Esophagus squamous epithelium (tissue), 5 donors: Measurements from ENCODE around the gene HEATR1. TPM values are rescaled to one million over a fixed set of nuclear protein-coding genes. Genes with fewer than 3 reads are reported as not detected.

ENCODE experiments used
- DNase-seq: peaks from one replicate; lab custom pipeline; 2025; lab: John Stamatoyannopoulos, UW
- H3K27ac ChIP-seq, 4 donors: fragments of 200-600 bp; sonication (generic); one replicate each; pipeline ENCODE4 v1.5.1; 2016 to 2019; ENCODE audit warnings: mild to moderate bottlenecking in 1 of 4
- H3K27me3 ChIP-seq, 4 donors: fragments of 200-600 bp; sonication (generic); 1 replicate in 3 of 4; 2 replicates in 1 of 4; pipeline versions ENCODE4 v1.5.1 to v1.6.0; 2017 to 2021; ENCODE audit warnings: antibody characterized with exemption in 1 of 4
- H3K36me3 ChIP-seq, 3 donors: fragments of 200-600 bp; sonication (generic); one replicate each; pipeline ENCODE4 v1.5.1; 2016 to 2019
- H3K4me1 ChIP-seq, 3 donors: fragments of 200-600 bp; sonication (generic); one replicate each; pipeline ENCODE4 v1.5.1; 2017 to 2019
- H3K4me3 ChIP-seq, 4 donors: fragments of 200-600 bp; sonication (generic); 1 replicate in 3 of 4; 2 replicates in 1 of 4; pipeline ENCODE4 v1.5.1; 2016 to 2019; ENCODE audit warnings: mild to moderate bottlenecking in 2 of 4, moderate library complexity in 1 of 4
- H3K9me3 ChIP-seq, 3 donors: fragments of 200-600 bp; sonication (generic); one replicate each; pipeline ENCODE4 v1.5.1; 2016 to 2019
- CTCF ChIP-seq, 6 experiments: fragments of 450-650 bp in 4 of 6; fragments of 200-600 bp in 2 of 6; sonication (generic) in 2 of 6; IDR thresholded peaks; one replicate each; pipeline ENCODE4 v1.5.1; 2016 to 2019; ENCODE audit warnings: antibody characterized with exemption in 6 of 6, mild to moderate bottlenecking in 4 of 6, moderate library complexity in 4 of 6
- POLR2A ChIP-seq, 4 donors: fragments of 450-650 bp; IDR thresholded peaks; one replicate each; pipeline ENCODE4 v1.6.1; 2017; ENCODE audit warnings: antibody characterized with exemption in 4 of 4, mild to moderate bottlenecking in 4 of 4, moderate library complexity in 3 of 4
- WGBS, 2 donors: methylation state at CpG; one replicate each; pipeline ENCODE4 v1.1.5; 2018; 5-methylcytosine and 5-hydroxymethylcytosine counted together
- intact Hi-C: fragments of 100-400 bp; cut with DNase I; formaldehyde crosslinking; loops from one replicate; pipeline ENCODE4 v1.15.0; 2022
- total RNA-seq, 4 donors: library from RNA; depleted of rRNA; stranded (reverse); fragments of >200 nt; gene quantifications; one replicate each; pipeline ENCODE4 v1.1.0, GENCODE V29; 2016
- donor health status: DM: yes; HTN: yes; CAD: no.

HEATR1 gene
- total RNA-seq, 4 donors from 2014 or later: 12.4 to 38.9 (median 23.9) TPM

- WGBS, 2 donors: 90 to 94% methylated on average over 5 of the region's 5 CpGs
- no peaks in the 10 kb centered on the region for H3K9me3 ChIP-seq
- TF ChIP-seq POLR2A (IDR thresholded peaks at IDR 0.05): no peak
- TF ChIP-seq CTCF (IDR thresholded peaks at IDR 0.05): no peak
- H3K36me3 ChIP-seq: peaks cover 17 to 100% (median 32%) of the 10 kb centered on the region in 3 donors
- no peaks in the 10 kb centered on the region for H3K4me1 ChIP-seq
- intact Hi-C loops: no loop called here
- no peaks in the 10 kb centered on the region for H3K27me3 ChIP-seq
- no peak overlapping the region for H3K4me3 ChIP-seq
- no peak overlapping the region for H3K27ac ChIP-seq
- no peak for DNase-seq
Observed at GRCh38 chr1:236565530-236565929, 38.8 kb downstream of the HEATR1 start.

- Histone ChIP-seq H3K36me3 (peaks cover 20 to 100% (median 35%) of the 10 kb centered on the region in 3 donors), H3K27me3 (no peaks in the 10 kb centered on the region)
- intact Hi-C loops: no loop called here
Observed at GRCh38 chr1:236561976-236562375, 42.3 kb downstream of the HEATR1 start.

GRCh38 chr1:236560213-236560771 lies 44.0 kb downstream of the HEATR1 start:
- Histone ChIP-seq H3K27me3 (no peaks in the 10 kb centered on the region), H3K4me1 (no peaks in the 10 kb centered on the region), H3K9me3 (no peaks in the 10 kb centered on the region), H3K36me3 (peaks cover 23 to 100% (median 33%) of the 10 kb centered on the region in 3 donors), H3K27ac (no peak overlapping the region), H3K4me3 (no peak overlapping the region)
- DNase-seq: no peak
- WGBS, 2 donors: 92 to 97% methylated on average over 7 of the region's 7 CpGs
- intact Hi-C loops: no loop called here
- TF ChIP-seq POLR2A (IDR thresholded peaks at IDR 0.05) (no peak), CTCF (IDR thresholded peaks at IDR 0.05) (no peak)

More at GRCh38 chr1:236561976-236562375, 42.3 kb downstream of the HEATR1 start:
- 76 to 83% methylated on average over 2 of the region's 2 CpGs for WGBS, 2 donors
- H3K4me3 ChIP-seq: no peak overlapping the region
- DNase-seq: no peak
- TF ChIP-seq CTCF (IDR thresholded peaks at IDR 0.05) (no peak), POLR2A (IDR thresholded peaks at IDR 0.05) (no peak)
- H3K27ac ChIP-seq: no peak overlapping the region
- no peaks in the 10 kb centered on the region for H3K4me1 ChIP-seq
- H3K9me3 ChIP-seq: no peaks in the 10 kb centered on the region

GRCh38 chr1:236558846-236559245 lies 45.5 kb downstream of the HEATR1 start:
- WGBS, 2 donors: 90 to 97% methylated on average over 3 of the region's 3 CpGs
- TF ChIP-seq POLR2A (IDR thresholded peaks at IDR 0.05): no peak
- TF ChIP-seq CTCF (IDR thresholded peaks at IDR 0.05): no peak
- intact Hi-C loops: no loop called here
- Histone ChIP-seq H3K27me3 (no peaks in the 10 kb centered on the region), H3K9me3 (no peaks in the 10 kb centered on the region), H3K4me1 (no peaks in the 10 kb centered on the region), H3K4me3 (no peak overlapping the region), H3K27ac (no peak overlapping the region), H3K36me3 (peaks cover 18 to 100% (median 30%) of the 10 kb centered on the region in 3 donors)
- no peak for DNase-seq

GRCh38 chr1:236558081-236558480 lies 46.2 kb downstream of the HEATR1 start:
- Histone ChIP-seq H3K9me3 (no peaks in the 10 kb centered on the region), H3K36me3 (peaks cover 17 to 100% (median 33%) of the 10 kb centered on the region in 3 donors), H3K27me3 (no peaks in the 10 kb centered on the region), H3K4me1 (no peaks in the 10 kb centered on the region), H3K4me3 (no peak overlapping the region), H3K27ac (no peak overlapping the region)
- DNase-seq: no peak
- TF ChIP-seq POLR2A (IDR thresholded peaks at IDR 0.05): no peak
- TF ChIP-seq CTCF (IDR thresholded peaks at IDR 0.05): no peak
- intact Hi-C loops: no loop called here
- WGBS, 2 donors: 80 to 84% methylated on average over 9 of the region's 9 CpGs
